Fibroblast of skin of left biceps (primary cell): ENCODE measurements around the gene ETF1.
"Not testable (repeated sequence)": the region's sequence is repeated elsewhere in the genome, so short reads cannot be mapped to it uniquely, and the experiment has no call there.

ENCODE experiments used
- DNase-seq, 2 experiments: peaks; one replicate each; pipeline ENCODE4 v3.0.0-alpha.2; 2013; ENCODE audit warnings: low read depth in 2 of 2

Gene ETF1

DNA sequence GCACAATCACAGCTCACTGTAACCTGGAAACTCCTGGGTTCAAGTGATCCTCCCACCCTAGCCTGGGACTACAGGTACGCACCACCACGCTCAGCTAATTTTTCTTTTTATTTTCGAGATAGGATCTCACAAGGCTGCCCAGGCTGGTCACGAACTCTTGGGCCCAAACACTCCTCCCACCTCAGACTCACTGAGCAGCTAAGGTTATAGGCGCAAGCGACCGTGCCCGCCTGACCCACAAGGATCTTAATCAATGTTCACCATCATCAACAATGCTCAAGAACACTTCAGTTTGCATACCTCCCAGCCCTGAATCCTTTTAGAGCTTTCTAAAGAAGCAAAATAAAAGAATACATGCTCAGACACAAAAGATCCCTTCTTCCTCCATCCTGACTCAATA is 13.2 kb downstream of the ETF1 start:
- no peak for DNase-seq

- no peak for DNase-seq
These were observed 14.1 kb downstream of the ETF1 start for GRCh38 chr5:138528744-138529469.

GRCh38 chr5:138528208-138528607 is 14.8 kb downstream of the ETF1 start:
- DNase-seq: no peak

DNA sequence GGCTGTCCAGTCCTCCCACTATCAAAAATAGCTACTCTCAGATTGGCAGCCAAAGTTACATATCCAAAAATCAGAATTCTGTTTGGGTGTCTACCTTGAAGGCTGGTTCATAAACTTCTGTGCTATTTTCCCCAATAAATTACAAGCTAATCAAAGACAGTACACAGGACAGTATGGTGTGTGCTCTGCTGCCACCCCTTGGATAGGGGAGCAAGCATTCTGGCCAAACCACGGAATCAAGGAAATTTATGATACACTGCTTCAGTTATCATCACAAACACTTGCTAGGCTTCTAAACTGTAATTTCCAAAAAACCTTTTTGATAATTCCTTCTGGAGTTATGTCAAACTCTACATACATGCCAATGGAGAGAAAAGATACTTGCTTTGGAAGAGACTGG is 15.9 kb downstream of the ETF1 start:
- no peak for DNase-seq

GRCh38 chr5:138523406-138523805 is 19.6 kb downstream of the ETF1 start:
- no peak for DNase-seq

DNA sequence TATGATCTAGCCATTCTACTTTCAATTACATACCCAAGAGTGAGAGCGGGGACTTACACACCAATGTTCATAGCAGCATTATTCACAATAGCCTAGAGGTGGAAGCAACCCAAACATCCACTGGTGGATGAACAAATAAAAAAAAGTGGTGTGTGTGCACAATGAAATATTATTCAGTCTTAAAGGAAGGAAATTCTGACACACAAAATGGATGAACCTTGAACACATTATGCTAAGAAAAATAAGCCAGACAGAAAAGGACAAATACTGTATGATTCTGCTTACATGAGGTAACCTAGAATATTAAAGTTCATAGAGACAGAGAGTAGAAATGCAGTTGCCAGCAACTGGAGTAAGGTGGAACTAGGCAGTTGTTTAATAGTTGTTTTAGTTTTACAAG is 22.1 kb downstream of the ETF1 start:
- no peak for DNase-seq

- no peak for DNase-seq
These were observed 25.6 kb downstream of the ETF1 start for GRCh38 chr5:138517437-138517836.

- no peak for DNase-seq
These were observed 27.3 kb downstream of the ETF1 start for GRCh38 chr5:138515556-138516245.

- no peak for DNase-seq
These were observed 29.0 kb downstream of the ETF1 start for GRCh38 chr5:138514021-138514420.

DNA sequence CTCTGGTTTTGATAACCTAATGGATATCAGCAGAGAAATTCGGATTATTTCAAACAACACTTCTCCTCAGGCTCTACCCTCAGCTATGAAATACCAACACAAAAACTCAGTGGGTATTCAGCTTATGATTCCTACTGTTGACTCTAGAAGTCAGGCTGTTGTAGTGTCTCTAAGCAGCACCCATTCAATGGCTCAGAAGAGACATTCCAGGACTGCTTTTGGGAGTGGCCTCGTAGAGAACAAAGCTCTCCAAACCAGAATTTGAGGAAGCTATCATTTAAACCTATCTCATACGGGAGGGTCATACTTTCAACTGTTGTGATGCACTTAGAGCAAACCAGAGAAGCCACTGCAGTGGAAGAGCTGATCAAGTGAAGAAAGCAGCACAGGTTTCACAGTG is 34.1 kb downstream of the ETF1 start:
- no peak for DNase-seq

DNA sequence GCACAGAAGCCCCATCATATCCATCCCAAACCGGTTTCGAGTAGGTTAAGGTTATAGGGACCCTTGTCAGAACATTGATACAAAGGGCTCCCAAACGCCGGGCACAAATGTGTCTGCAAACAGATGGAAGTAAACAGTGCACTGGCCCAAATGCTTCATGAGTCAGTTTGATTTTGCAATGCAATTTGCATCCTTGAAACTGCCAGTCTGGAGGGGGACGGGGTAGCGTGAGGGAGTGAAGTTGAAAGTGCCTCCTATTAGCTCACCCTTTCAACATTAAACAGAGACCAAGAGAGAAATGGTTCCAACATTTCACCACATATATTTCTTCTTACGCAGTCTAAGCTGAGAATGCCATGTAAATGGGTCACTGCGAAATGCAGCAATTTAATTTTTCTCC is 35.6 kb downstream of the ETF1 start:
- DNase-seq: not testable (repeated sequence)

GRCh38 chr5:138506370-138507306 is 36.4 kb downstream of the ETF1 start:
- no peak for DNase-seq

- no peak for DNase-seq
These were observed 38.2 kb downstream of the ETF1 start for GRCh38 chr5:138504799-138505198.

DNA sequence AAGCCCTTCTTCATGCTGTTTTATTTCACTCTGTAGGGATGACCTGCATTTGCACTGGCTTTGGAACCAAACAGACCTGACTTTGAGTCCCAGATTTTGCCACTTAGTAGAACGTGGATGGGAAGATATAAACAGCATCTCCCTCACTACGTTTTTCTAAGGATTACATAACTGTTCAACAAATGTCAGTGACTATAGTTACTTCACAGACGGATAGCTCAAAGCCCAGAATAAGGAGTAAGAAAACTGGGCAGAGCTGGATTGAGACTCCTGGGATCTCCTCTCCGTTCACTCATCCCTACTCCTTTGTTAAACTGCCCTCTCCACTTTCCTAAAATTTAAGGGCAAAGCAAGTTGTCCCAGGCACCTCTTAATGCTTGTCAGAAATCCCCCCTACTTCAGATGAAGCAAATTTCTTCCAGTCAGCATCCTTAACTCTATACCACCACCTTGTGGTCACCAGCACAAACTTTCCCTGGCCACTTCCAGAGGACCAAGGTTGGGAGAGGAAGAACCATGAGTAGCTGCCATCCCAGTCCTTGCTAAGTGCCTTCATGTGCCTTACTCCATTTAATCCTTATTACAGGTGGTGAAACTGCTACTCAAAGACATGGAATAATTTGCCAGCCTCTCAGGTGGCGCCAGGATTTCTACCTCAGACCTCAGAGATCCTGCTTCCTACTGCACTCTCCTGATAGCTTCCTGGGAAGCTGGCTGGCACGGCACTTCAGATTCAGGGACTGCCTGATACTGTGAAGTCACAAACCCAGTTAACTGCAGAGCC is 39.4 kb downstream of the ETF1 start:
- peak in 1 of 2 experiments; percentile 17 for DNase-seq

DNA sequence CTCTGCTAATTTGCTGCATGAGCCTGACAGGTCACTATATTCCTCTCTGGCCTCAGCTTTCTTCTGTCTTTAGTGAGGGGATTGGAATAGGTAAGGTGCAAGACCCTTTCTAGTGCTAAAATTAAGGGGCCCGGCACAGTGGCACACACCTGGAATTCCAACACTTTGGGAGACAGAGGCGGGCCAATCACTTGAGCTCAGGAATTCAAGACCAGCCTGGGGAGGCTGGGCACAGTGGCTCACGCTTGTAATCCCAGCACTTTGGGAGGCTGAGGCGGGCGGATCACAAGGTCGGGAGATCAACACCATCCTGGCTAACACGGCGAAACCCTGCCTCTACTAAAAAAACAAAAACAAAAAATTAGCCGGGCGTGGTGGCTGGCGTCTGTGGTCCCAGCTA is 40.5 kb downstream of the ETF1 start:
- no peak for DNase-seq

- no peak for DNase-seq
These were observed 40.9 kb downstream of the ETF1 start for GRCh38 chr5:138502121-138502520.

DNA sequence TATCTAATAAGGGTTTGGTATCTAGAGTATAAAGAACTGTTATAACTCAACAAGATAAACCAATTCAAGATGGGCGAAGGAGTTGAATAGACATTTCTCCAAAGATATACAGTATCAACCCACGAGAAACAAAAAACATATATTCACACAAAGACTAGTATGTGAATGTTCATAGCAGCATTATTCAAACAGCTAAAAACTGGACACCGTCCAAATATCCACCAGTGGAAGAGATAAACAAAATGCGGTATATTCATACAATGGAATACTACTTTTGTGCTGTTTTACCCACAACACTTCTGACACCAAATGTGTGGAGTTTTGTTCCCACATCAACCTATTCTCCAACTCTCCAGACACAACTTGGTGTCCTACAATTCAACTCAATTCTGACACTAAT is 44.7 kb downstream of the ETF1 start:
- DNase-seq: no peak

DNA sequence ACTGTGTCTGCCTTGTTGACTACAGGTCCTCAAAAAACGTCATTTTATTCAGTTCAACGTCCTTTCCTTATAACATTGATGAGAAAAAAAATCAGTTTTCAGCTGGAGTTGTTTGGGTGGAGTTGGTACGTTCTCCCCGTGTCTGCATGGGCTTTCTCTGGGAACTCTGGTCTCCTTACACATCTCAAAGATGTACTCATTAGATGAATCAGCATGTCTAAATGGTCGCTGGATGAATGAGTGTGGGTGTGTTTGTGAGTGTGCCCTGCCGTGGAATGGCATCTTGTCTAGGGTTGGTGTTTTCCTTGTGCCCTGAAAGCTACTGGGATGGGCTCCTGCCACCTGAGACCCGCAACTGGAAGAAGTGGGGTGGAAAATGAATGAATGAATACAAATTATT is 47.7 kb downstream of the ETF1 start:
- DNase-seq: no peak

DNA sequence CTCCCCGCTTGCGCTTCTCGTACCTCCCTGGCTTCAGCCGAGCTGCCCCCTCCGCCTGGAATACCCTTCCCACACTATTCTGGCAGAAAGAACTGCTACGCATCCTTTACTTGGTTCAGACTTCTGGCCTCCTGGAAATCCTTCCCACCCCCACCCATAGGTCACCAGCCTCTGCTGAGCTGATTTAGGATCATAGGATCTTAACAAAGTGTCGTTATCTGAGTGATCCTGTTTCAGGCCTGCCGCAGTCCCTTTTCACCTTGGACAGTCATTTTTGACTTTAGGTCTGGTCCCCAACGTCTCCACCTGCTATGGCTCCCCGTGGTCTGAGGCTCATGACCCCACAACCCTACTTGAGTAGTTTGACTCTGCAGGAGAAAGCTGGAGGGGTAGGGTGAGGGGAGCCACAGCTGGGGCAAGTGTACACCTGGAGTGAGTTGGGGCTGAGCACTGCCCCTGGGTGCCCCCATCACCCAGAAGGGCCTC is 50.4 kb downstream of the ETF1 start:
- DNase-seq: no peak

DNA sequence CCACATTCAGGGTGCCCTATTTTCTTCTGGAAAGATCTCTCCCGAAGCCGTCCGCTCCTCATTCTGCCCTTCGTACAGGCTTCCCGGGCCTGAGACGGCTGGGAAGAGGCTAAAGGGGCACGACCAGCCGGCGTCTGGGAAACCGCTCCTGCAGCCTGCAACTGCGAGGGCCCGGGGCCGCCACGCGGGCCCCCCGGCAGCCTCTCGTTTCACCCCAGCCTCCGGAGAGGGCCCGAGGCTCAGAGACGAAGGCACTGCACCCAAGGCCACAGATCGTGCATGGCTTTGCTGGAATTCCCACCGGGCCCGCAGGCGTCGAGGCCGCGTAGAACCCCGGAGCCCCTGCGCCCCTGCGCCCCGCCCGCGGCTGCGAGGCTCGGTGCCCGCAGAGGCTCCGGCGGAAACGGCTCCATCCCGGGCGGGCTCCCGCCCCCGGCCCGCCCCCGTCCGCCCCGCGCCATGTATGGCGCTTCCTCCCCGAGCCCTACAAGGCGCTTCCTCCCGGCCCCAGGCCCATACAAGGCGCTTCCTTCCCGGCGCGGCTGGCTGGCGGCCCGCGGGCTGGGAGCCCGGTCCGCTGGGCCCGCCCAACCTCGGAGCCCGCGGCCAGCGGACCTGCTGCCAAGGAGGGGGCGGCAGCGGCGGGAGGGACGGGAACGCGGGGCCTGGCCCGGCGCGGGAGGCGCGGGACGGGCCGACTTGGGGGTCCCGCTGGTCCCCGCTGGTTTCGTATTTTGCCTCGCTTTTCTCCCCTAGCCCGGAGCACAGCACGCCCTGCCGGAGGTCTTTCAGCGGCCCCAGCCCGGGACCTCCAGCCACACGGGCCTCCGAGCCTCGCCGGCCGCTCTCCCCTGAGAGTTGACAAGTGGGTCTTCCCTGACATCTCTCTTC is 51.1 kb downstream of the ETF1 start:
- peak; percentile 76 to 80 for DNase-seq

DNA sequence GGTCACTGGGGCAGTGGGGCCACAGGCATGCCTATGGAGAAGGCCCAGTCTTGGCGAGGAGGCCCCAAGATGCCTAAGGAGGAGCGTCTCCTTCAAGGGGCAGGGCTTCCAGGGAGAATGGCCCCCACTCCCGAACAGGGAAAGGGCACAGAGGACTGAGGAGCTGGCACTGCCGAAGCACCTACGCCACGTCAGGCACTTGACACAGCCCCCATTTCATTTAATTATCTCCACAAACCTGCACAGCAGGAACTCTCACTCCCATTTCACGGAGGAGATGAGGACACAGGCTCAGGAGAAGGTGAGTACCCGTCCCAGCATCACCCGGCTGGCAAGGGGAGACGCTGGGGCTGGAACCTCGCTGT is 51.8 kb downstream of the ETF1 start:
- no peak for DNase-seq
